GM12891 (cell line): Measurements from ENCODE around the gene RTP3.
"Not testable (repeated sequence)": the region's sequence is repeated elsewhere in the genome, so short reads cannot be mapped to it uniquely, and the experiment has no call there.

Experiments used
- DNase-seq: peaks from one replicate; pipeline ENCODE4 v3.0.0; 2011; ENCODE audit warnings: low spot score; ENCODE audit not compliant: insufficient read length
- FAIRE-seq: peaks from 2 replicates; lab custom pipeline; 2011; peaks lifted over from hg19 to GRCh38; lab: Jason Lieb, UNC
- PAX5 ChIP-seq: IDR thresholded peaks from 2 replicates; pipeline ENCODE4 v1.6.1; 2011; ENCODE audit warnings: low read length, moderate library complexity, mild to moderate bottlenecking; ENCODE audit not compliant: insufficient read depth, severe bottlenecking
- POLR2A ChIP-seq: IDR thresholded peaks from 2 replicates; pipeline ENCODE4 v1.6.1; 2011; ENCODE audit warnings: low read depth, low read length, control low read depth
- POLR2AphosphoS5 ChIP-seq: IDR thresholded peaks from 2 replicates; pipeline ENCODE4 v1.6.1; 2011; ENCODE audit warnings: low read depth, low read length, control low read depth
- POU2F2 ChIP-seq: IDR thresholded peaks from 2 replicates; pipeline ENCODE4 v1.6.1; 2011; ENCODE audit warnings: low read depth, mild to moderate bottlenecking, control low read depth, low read length, moderate library complexity
- SPI1 ChIP-seq: IDR thresholded peaks from 2 replicates; pipeline ENCODE4 v1.6.1; 2011; ENCODE audit warnings: low read depth, low read length, control low read depth
- TAF1 ChIP-seq: IDR thresholded peaks from 2 replicates; pipeline ENCODE4 v1.6.1; 2011; ENCODE audit warnings: low read depth, low read length, control low read depth

The RTP3 gene

DNA sequence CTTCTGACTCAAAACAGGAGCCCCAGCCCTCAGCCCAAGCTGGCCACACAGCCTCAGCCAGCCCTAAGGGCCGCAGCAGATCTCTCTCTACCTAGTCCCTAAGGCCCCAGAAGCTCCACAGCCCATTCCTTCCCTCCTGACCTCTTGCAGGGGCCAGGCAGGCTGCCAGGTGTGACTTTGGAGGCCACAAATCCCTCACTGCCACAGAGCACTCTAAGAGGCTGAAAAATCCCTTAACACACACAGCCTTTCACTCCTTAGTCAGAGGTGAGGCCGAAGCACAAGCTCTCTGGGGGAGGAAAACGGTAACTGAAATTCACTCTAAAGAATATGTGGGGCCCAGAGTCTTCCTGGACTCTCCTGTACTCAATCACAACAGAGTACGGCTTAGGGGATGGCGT is 45.0 kb downstream of the RTP3 start:
- TF ChIP-seq TAF1, result no peak
- no peak for TF ChIP-seq SPI1
- TF ChIP-seq POU2F2, result no peak
- no peak for TF ChIP-seq POLR2A
- TF ChIP-seq PAX5, result no peak
- no peak for TF ChIP-seq POLR2AphosphoS5
- FAIRE-seq (no peak), DNase-seq (no peak)

DNA sequence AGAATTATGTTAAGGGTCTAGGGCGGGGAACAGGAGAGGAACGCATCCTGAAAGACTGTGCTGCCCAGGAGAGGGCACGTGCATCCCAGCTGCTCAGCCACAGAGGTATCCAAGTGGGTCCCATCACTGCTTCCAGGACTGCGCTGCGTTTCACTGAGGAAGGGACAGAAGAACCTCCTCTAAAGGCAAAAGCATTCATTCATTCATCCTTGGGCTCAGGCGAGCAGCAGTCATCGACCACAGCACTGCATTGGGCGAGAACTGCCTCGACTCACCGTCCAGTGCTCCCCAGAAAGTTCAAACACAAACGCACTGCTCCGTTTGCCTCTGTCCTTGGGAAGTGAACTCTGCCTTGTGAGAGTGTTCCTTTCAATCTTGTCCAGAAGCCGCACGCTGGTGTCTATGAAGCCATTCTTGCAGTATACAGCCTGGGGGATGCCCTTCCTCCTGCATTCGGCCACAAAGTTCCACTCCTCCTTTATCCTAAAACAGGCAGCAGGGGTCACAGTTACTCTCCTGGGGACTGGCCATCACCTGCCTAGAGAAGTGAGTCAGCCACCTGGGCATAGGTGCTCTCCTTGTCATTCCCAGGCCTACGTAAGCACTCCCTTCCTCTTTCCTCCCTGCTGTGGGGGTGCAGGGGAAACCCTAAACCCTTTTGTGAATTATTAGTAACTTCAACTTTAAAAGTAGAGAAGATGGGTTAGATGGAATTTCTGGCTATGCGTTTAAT is 47.2 kb downstream of the RTP3 start:
- TF ChIP-seq POLR2AphosphoS5 (no peak), TAF1 (no peak)
- no peak for DNase-seq
- peak; percentile 31 for FAIRE-seq

DNA sequence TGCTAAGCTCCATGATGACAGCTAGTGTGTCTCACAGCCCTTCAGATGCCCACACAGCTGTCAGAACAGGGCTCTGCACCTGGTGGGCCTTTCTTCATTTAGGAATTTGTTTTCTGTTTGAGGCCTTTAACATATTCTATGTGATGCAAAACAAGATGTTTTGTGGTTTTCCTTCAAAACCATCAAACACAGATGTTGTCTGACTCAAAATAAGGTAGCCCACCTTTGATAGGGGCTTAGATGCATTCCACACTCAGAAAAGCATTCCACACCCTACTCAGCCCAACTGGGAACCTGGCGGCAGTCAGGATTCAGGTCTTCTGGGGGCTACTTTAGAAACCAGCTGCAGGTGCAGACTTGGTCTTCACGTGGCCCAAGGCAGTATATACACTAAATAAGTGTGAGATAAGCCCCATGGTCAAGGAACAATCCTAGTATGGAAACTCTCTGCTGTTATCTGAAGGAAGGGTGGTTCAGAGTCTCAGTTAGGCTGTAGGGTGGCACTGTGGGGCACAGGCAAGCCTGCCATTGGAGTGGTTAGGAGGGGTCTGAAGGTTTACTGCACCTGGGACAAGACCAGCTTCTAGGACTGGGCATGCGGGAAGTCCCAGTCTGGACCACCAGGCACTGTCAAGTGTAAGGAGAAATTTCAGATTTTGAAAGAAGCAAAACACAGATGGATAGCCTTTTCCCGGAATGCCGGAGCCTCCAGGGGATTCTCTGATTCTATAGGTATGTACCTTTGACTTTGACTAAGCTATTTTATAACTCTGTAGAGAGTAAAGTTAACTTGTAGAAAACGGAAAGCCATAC is 48.2 kb downstream of the RTP3 start:
- FAIRE-seq, result no peak

DNA sequence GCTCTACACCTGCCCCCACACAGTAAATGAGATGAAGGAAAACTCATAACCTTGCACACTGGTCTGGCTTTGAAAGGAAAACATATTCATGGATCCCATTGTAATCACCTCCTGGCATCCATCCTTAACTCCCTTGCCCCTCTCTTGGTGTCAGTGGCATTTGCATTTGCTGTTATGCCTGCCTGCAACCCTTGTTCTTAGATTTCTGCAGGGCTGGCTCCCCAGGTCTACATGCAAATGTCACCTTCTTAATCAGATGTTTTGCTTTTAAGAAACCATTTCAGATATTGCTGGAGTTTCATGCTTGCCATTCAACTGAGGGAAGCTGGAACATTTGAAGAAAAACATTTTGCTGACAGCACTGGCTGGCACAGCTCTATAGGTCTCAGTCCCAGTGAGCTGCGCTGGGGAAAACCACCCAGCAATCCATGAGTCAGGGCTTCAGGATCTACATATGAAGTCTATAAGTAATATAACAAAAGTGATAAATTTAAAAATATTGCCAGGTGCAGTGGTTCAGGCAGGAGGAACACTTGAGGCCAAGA is 49.2 kb downstream of the RTP3 start:
- FAIRE-seq (no peak), DNase-seq (no peak)
- TF ChIP-seq PAX5, result no peak

More for the DNA sequence above, 48.2 kb downstream of the RTP3 start:
- DNase-seq, result no peak
- TF ChIP-seq POLR2A (no peak), SPI1 (no peak), TAF1 (no peak), PAX5 (no peak), POLR2AphosphoS5 (no peak), POU2F2 (no peak)

DNA sequence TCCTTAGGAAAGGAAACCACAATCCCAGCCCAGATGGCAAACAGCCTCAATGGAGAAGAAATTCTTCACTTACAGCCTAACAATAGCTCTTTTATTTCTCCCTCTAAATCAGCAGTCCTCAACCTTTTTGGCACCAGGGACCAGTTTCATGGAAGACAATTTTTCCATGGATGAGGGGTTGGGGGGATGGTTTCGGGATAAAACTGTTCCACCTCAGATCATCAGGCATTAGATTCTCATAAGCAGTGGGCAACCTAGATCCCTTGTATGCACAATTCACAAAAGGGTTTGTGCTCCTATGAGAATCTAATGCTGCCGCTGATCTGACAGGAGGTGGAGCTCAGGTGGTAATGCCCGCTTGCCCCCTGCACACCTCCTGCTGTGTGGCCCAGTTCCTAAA is 50.8 kb downstream of the RTP3 start:
- DNase-seq, FAIRE-seq: not testable (repeated sequence)

DNA sequence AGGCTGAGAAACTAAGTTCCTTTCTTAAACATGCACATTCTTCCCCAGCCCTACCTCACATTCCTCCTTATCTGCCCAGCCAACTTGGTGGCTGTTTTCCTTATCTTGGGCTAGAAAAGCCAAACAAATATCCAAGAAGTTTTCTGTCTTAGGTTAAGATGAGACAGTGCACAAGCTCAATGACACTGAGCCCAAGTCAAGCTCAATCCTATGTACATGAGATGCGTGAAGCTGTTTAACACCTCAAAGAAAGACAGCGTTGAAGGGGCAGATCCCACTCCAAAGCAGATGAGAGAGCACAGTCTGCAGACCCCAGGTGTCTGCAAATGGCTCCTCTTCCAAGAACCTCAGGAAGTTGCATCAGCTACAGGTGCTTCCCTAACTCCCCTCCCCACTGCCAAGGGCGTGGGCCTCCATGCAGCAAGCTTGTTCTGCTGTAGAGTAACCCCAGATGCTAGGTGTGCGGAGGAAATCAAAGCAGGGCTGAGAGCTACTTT is 51.7 kb downstream of the RTP3 start:
- no peak for FAIRE-seq
- no peak for TF ChIP-seq TAF1
- TF ChIP-seq SPI1, result no peak
- TF ChIP-seq POLR2A, result no peak
- no peak for TF ChIP-seq PAX5
- TF ChIP-seq POLR2AphosphoS5, result no peak
- TF ChIP-seq POU2F2, result no peak
- DNase-seq, result no peak

DNA sequence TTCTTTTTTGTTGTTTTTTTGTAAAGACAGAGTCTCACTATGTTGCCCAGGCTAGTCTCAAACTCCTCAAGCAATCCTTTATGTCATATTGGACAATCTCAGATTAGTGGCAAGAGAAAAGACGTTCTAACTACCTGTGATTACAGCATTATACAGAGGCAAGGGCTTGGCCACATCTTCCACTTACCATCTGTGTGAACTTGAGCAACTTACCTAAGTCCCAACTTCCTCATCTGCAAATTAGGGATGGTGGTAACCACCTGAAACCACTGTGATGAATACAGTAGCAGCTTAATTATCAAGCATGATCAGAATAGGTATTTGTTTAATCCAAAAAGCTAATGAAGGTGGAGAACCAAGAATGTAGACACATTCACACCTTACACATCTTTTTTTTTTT is 52.2 kb downstream of the RTP3 start:
- TF ChIP-seq PAX5 (no peak), POLR2AphosphoS5 (no peak), TAF1 (no peak), POU2F2 (no peak), SPI1 (no peak), POLR2A (no peak)
- no peak for DNase-seq
- FAIRE-seq, result no peak
